GM10248 (cell line): ENCODE data around the gene JARID2.
A peak's percentile ranks its signal among the peaks of the same experiment; 100 is the strongest.

ENCODE experiments used
- CTCF ChIA-PET: fragments of 300-600 bp; sonication (Branson Sonifier 250); formaldehyde crosslinking; extraction: SDS; loops from one replicate; lab custom pipeline; 2021; ENCODE audit warnings: antibody characterized with exemption; lab: Yijun Ruan, JAX
- POLR2A ChIA-PET: fragments of 350-650 bp; sonication (Branson Sonifier 250); formaldehyde crosslinking; extraction: SDS; loops from one replicate; lab custom pipeline; 2020; ENCODE audit warnings: antibody characterized with exemption; lab: Yijun Ruan, JAX
- DNase-seq: peaks from one replicate; pipeline ENCODE4 v3.0.0; 2012; ENCODE audit errors: extremely low spot score
- CTCF ChIP-seq: IDR thresholded peaks from 2 replicates; pipeline ENCODE4 v1.5.1; 2012; ENCODE audit warnings: mild to moderate bottlenecking, low read depth; ENCODE audit errors: extremely low read depth, missing control alignments, control extremely low read depth

The JARID2 gene

GRCh38 chr6:15399641-15400470 is 154.0 kb downstream of the JARID2 start:
- DNase-seq: no peak

GRCh38 chr6:15400572-15401004 is 154.7 kb downstream of the JARID2 start:
- ChIA-PET POLR2A (no interaction called here), CTCF (interaction anchor here (1.4 to 7.5 kb wide), 6 partner anchors 11 to 74 kb away, joined by 3 to 78 read pairs (median 8); no protein-coding TSS in a partner anchor)
- TF ChIP-seq CTCF: no peak
- peak; percentile 43 for DNase-seq

More at GRCh38 chr6:15399641-15400470, 154.0 kb downstream of the JARID2 start:
- no peak for TF ChIP-seq CTCF
- ChIA-PET CTCF (interaction anchor here (1.3 to 7.5 kb wide), 7 partner anchors 11 to 73 kb away, joined by 3 to 78 read pairs (median 8); no protein-coding TSS in a partner anchor), POLR2A (no interaction called here)

- no peak for TF ChIP-seq CTCF
- POLR2A ChIA-PET: interaction anchor here (0.6 kb wide), 1 partner anchor 72 kb away, joined by 5 read pairs; no protein-coding TSS in a partner anchor
- DNase-seq: no peak
- CTCF ChIA-PET: interaction anchor here (0.7 to 7.5 kb wide), 6 partner anchors 10 to 74 kb away, joined by 4 to 78 read pairs (median 8); no protein-coding TSS in a partner anchor
Observed at GRCh38 chr6:15401120-15401519, 155.3 kb downstream of the JARID2 start.

- ChIA-PET CTCF (interaction anchor here (0.7 to 7.5 kb wide), 6 partner anchors 9 to 150 kb away, joined by 4 to 78 read pairs (median 6); no protein-coding TSS in a partner anchor), POLR2A (no interaction called here)
- TF ChIP-seq CTCF: no peak
- no peak for DNase-seq
Observed at GRCh38 chr6:15401769-15402250, 155.9 kb downstream of the JARID2 start.

- ChIA-PET POLR2A (no interaction called here), CTCF (interaction anchor here (1.1 to 7.5 kb wide), 4 partner anchors 9 to 151 kb away, joined by 3 to 78 read pairs (median 4); no protein-coding TSS in a partner anchor)
- DNase-seq: no peak
- TF ChIP-seq CTCF: no peak
Observed at GRCh38 chr6:15402406-15403045, 156.7 kb downstream of the JARID2 start.
